NCI-H1694 (cell line): ENCODE measurements around the gene CDH23.

Experiments
- DNase-seq: peaks from one replicate; lab custom pipeline; 2025; lab: John Stamatoyannopoulos, UW

Gene CDH23

GRCh38 chr10:71708897-71709882 lies 312.5 kb downstream of the CDH23 start:
- DNase-seq: no peak

- DNase-seq: no peak
These were observed 313.8 kb downstream of the CDH23 start for GRCh38 chr10:71710519-71710918.

GRCh38 chr10:71711052-71711623 lies 314.4 kb downstream of the CDH23 start:
- DNase-seq: no peak

GRCh38 chr10:71712170-71712569 lies 315.4 kb downstream of the CDH23 start:
- no peak for DNase-seq

GRCh38 chr10:71712572-71713134 lies 315.9 kb downstream of the CDH23 start:
- no peak for DNase-seq

- DNase-seq: no peak
These were observed 316.7 kb downstream of the CDH23 start for GRCh38 chr10:71713135-71714030.

GRCh38 chr10:71714031-71714410 lies 317.3 kb downstream of the CDH23 start:
- DNase-seq: no peak

GRCh38 chr10:71714592-71714991 lies 317.9 kb downstream of the CDH23 start:
- DNase-seq: no peak

- peak; percentile 28 for DNase-seq
These were observed 318.3 kb downstream of the CDH23 start for GRCh38 chr10:71715026-71715425.

- no peak for DNase-seq
These were observed 319.1 kb downstream of the CDH23 start for GRCh38 chr10:71715860-71716259.

- DNase-seq: no peak
These were observed 319.7 kb downstream of the CDH23 start for GRCh38 chr10:71716426-71716825.

- no peak for DNase-seq
These were observed 320.3 kb downstream of the CDH23 start for GRCh38 chr10:71717056-71717455.

GRCh38 chr10:71717551-71717951 lies 320.8 kb downstream of the CDH23 start:
- DNase-seq: no peak

GRCh38 chr10:71718165-71718698 lies 321.5 kb downstream of the CDH23 start:
- no peak for DNase-seq

- no peak for DNase-seq
These were observed 322.3 kb downstream of the CDH23 start for GRCh38 chr10:71719042-71719441.

- DNase-seq: no peak
These were observed 322.9 kb downstream of the CDH23 start, which contains the start of gene C10orf105 for GRCh38 chr10:71719464-71720201. C10orf105 (minus strand) TSS chr10:71719778; CDS start chr10:71716337, 3,441 bp downstream.

- no peak for DNase-seq
These were observed 323.6 kb downstream of the CDH23 start for GRCh38 chr10:71720288-71720687.

- DNase-seq: no peak
These were observed 324.6 kb downstream of the CDH23 start for GRCh38 chr10:71721313-71721712.

- no peak for DNase-seq
These were observed 326.1 kb downstream of the CDH23 start for GRCh38 chr10:71722849-71723248.

- DNase-seq: no peak
These were observed 326.6 kb downstream of the CDH23 start for GRCh38 chr10:71723311-71723710.

GRCh38 chr10:71724539-71724938 lies 327.8 kb downstream of the CDH23 start:
- DNase-seq: no peak
